ENCODE results near the gene SMIM27.
"Not testable (repeated sequence)": the region's sequence is repeated elsewhere in the genome, so short reads cannot be mapped to it uniquely, and the experiment has no call there.

SMIM27 gene

DNA sequence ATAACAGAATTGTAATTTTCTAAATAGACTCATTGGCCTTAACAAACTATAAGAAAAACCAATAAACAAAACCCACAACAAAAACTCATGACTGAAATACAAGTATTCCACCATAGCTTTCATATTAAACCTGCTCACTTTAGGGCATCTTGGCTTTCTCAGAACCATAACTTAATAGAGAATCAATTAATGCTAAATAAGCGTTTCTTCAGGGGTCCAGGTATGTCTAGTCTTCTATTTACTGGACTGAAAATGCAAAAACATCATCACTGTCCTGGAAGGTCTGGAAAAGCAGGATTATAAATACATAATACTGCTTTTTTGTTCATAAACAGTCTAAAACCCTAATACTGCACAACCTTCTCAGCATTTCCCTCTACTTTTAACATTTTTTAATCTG, 6.2 kb upstream of the SMIM27 start:
- no peak for TF ChIP-seq CTCF (IDR thresholded peaks at IDR 0.05; ENCODE audit: insufficient read depth, missing control alignments)
- DNase-seq (ENCODE audit: insufficient read length, low spot score) (no peak), FAIRE-seq (no peak)

DNA sequence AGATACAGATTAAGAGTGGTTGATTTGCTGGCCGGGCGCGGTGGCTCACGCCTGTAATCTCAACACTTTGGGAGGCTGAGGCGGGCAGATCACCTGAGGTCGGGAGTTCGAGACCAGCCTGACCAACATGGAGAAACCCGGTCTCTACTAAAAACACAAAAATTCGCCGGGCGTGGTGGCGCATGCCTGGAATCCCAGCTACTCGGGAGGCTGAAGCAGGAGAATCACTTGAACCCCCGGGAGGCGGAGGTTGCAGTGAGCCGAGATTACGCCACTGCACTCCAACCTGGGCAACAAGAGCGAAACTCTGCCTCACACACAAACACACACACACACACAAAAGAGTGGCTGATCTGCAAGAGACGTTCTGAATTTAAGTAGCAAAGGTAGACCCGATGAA, 3.9 kb upstream of the SMIM27 start:
- not testable (repeated sequence) for DNase-seq (ENCODE audit: insufficient read length, low spot score); FAIRE-seq

GRCh38 chr9:32550150-32550561, 2.0 kb upstream of the SMIM27 start:
- FAIRE-seq, result no peak
- no peak for DNase-seq (ENCODE audit: insufficient read length, low spot score)
- no peak for TF ChIP-seq CTCF (IDR thresholded peaks at IDR 0.05; ENCODE audit: insufficient read depth, missing control alignments)

GRCh38 chr9:32550562-32551275, 1.4 kb upstream of the SMIM27 start:
- FAIRE-seq (no peak), DNase-seq (ENCODE audit: insufficient read length, low spot score) (peak; percentile 89)
- no peak for TF ChIP-seq CTCF (IDR thresholded peaks at IDR 0.05; ENCODE audit: insufficient read depth, missing control alignments)

DNA sequence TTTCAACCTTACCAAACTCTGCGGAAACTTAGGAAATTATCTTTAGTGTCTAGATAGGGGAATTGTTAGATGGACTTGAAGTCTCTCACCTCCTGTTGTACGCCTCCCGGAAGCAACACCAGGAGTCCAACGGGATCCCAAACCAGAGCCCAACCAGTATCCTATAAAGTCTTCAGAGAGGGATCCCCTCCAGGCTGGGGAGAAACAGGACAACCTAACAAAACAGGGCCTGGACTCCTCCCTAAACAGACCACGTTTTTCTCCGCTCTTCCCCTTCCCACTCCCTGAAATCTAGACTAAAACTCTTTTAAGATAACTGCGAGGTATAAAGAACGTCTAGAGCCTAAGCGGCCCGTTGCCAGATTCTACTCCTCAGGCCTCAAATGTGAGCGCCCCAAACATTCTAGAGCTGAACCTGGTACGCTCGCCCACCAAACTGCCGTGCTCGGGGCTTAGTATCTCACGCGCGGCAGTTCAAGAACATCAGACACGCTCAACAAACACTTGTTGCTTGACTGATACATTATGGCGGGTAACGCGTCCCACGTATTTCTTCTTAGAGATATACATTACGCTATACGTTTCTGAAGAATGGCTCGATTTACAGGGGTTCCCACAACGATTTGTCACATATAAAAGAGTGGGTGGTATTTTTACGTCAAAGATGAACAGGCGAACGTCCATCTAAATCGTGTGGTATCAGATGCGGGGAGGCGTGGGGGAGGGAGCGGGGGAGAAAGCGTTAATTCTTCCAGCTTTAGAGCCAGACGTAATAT, 663 bp upstream of the SMIM27 start:
- TF ChIP-seq CTCF (IDR thresholded peaks at IDR 0.05; ENCODE audit: insufficient read depth, missing control alignments), result no peak
- DNase-seq (ENCODE audit: insufficient read length, low spot score) (no peak), FAIRE-seq (no peak)

- TF ChIP-seq CTCF (IDR thresholded peaks at IDR 0.05; ENCODE audit: insufficient read depth, missing control alignments), result no peak
- DNase-seq (ENCODE audit: insufficient read length, low spot score), result no peak
These were observed 2.0 kb downstream of the SMIM27 start for GRCh38 chr9:32554107-32554506.

GRCh38 chr9:32554591-32554990, 2.5 kb downstream of the SMIM27 start:
- FAIRE-seq (no peak), DNase-seq (ENCODE audit: insufficient read length, low spot score) (no peak)
- no peak for TF ChIP-seq CTCF (IDR thresholded peaks at IDR 0.05; ENCODE audit: insufficient read depth, missing control alignments)

More at GRCh38 chr9:32554107-32554506, 2.0 kb downstream of the SMIM27 start:
- no peak for FAIRE-seq
